Measurements from ENCODE around the gene CIAO2B.

DNA sequence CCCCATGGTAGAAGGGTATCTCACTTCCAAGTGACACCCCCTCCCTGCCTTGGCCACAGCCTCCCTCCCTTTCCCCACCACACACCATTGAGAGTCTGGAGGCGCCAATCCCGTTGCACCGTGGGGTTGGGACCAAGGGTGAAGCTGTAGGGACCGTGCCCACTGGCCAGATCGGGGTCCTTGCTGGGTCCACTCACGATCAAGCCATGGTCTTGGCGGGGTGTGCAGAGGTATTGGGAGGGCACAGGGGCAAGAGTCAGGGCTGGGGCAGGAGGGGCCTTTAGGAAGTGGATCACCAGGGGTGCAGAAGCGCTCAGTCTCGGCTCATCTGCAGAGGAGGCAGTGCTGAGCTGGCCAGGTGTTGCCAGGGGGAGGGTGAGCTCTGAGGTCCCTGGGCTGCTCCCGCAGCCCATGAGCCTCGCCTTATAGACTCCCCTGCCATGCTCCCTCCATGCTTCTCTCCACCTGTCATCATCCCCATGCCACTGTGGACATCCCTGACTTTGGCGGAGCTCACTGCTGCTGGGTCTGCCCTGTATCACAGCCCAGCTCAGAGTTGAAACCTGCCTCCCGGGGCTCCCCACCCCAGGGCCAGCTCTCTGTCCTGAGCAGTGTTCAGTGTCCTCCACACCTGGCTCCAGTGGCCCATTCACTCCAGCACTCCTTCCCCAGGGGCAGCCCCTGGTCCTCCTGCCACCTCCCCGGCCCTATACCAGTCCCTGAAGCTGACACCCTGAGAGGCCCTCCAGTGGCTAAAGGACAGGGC is 23.8 kb downstream of the CIAO2B start:
- TF ChIP-seq, protein P1, sequence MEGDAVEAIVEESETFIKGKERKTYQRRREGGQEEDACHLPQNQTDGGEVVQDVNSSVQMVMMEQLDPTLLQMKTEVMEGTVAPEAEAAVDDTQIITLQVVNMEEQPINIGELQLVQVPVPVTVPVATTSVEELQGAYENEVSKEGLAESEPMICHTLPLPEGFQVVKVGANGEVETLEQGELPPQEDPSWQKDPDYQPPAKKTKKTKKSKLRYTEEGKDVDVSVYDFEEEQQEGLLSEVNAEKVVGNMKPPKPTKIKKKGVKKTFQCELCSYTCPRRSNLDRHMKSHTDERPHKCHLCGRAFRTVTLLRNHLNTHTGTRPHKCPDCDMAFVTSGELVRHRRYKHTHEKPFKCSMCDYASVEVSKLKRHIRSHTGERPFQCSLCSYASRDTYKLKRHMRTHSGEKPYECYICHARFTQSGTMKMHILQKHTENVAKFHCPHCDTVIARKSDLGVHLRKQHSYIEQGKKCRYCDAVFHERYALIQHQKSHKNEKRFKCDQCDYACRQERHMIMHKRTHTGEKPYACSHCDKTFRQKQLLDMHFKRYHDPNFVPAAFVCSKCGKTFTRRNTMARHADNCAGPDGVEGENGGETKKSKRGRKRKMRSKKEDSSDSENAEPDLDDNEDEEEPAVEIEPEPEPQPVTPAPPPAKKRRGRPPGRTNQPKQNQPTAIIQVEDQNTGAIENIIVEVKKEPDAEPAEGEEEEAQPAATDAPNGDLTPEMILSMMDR (IDR thresholded peaks at IDR 0.05; ENCODE audit: extremely low read depth in 1 of 2, insufficient read depth in 1 of 2, low read depth in 1 of 2, low read length in 2 of 2): no peak
- TF ChIP-seq POLR2A (IDR thresholded peaks at IDR 0.05; ENCODE audit: low read depth, low read length) (no peak), POLR2AphosphoS5 (IDR thresholded peaks at IDR 0.05; ENCODE audit: insufficient read depth, low read depth, low read length) (no peak), EZH2 (IDR thresholded peaks at IDR 0.05; ENCODE audit: borderline replicate concordance, low read depth, low read length, severe bottlenecking) (no peak), FOS (IDR thresholded peaks at IDR 0.05; ENCODE audit: borderline replicate concordance, insufficient read depth, low read length) (no peak), GATA2 (IDR thresholded peaks at IDR 0.05; ENCODE audit: insufficient read depth, insufficient read length, low read depth, low read length) (no peak)
- TF ChIP-seq, protein P2, sequence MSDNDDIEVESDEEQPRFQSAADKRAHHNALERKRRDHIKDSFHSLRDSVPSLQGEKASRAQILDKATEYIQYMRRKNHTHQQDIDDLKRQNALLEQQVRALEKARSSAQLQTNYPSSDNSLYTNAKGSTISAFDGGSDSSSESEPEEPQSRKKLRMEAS (IDR thresholded peaks at IDR 0.05; ENCODE audit: insufficient read depth, insufficient read length): no peak
